ENCODE measurements around the gene MAPK10.

Gene MAPK10

GRCh38 chr4:86271057-86271456, 88.8 kb downstream of the MAPK10 start:
- no peak for DNase-seq

GRCh38 chr4:86269354-86269753, 90.5 kb downstream of the MAPK10 start:
- no peak for DNase-seq

GRCh38 chr4:86264241-86264640, 95.6 kb downstream of the MAPK10 start:
- no peak for DNase-seq

- no peak for DNase-seq
These were observed 98.2 kb downstream of the MAPK10 start for GRCh38 chr4:86261636-86262035.

- no peak for DNase-seq
These were observed 103.8 kb downstream of the MAPK10 start for GRCh38 chr4:86256086-86256485.

- no peak for DNase-seq
These were observed 109.2 kb downstream of the MAPK10 start for GRCh38 chr4:86250619-86251018.

- no peak for DNase-seq
These were observed 109.8 kb downstream of the MAPK10 start for GRCh38 chr4:86250006-86250405.

- DNase-seq: no peak
These were observed 110.8 kb downstream of the MAPK10 start for GRCh38 chr4:86249074-86249473.

- no peak for DNase-seq
These were observed 111.9 kb downstream of the MAPK10 start for GRCh38 chr4:86247906-86248305.

DNA sequence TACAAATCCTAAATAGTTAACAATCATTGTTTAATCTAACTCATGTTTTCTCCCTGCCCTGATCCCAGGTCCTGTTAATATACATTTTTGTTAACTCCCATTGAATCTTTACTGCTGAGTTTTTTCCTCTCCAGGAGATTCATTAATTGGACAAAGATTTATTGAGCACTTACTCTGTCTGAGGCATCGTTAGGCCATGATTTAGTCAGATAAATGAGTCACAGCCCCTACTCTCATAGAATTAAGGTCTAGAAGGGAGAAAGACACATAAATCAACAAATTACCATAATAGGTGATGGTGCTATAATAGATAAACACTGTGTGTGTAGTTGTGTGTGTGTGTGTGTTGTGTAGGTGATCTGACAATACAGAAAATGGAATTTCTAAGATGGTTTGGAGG, 112.5 kb downstream of the MAPK10 start:
- DNase-seq: no peak

DNA sequence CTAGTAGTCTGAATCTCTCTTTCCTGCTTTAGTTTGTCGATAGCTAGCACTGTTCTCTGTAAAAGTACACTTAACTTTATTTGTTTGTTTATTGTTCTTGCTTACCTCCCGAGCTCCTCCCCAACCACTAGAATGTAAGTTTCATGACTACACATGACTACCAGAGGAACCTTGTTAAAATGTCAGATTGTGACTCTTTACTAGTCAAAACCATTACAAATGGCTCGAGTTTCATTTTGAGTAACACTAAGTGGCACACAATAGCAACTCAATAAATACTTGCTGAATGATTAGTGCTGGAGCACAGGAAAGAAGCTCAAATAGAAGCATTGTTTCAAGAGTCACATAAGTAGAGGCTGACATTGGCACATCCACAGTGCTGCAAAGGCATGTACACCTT, 116.1 kb downstream of the MAPK10 start:
- DNase-seq: peak; percentile 3

DNA sequence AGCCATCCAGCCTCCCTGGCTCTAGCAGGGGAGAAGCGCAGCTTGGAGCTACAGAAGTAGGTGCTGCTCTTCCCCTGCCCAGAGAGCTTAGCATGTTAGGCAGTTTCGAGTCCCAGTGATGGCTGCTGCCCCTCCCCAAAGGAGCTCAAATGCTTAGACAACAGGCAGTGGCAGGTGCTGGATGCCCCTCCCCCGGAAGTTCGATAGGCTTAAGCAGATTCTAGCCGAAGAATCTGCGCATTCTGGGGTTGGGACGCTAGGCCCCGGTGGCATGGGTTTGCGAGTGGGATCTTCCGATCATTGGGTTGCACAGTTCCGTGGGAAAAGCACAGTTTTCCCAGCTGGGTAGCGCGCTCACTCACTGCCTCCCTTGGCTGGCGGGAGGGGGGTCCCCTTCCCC, 117.2 kb downstream of the MAPK10 start:
- no peak for DNase-seq

DNA sequence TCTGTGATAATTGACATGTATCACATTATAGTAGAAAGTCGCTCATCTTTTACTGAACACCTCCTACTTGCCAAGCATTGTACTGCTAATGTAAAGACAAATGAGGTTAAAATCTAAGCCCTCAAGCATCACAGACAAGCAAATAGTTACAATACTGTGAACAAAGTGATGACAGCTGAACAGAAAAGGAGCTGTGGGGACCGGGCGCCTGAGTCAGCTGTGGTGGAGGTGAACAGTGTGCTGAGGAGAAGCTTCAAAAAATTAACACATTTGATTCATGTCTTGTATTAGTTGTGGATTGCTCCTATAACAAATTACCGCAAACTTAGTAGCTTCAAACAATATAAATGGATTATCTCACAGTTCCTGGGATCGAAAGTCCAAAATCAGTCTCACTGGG, 124.3 kb downstream of the MAPK10 start:
- DNase-seq: no peak

DNA sequence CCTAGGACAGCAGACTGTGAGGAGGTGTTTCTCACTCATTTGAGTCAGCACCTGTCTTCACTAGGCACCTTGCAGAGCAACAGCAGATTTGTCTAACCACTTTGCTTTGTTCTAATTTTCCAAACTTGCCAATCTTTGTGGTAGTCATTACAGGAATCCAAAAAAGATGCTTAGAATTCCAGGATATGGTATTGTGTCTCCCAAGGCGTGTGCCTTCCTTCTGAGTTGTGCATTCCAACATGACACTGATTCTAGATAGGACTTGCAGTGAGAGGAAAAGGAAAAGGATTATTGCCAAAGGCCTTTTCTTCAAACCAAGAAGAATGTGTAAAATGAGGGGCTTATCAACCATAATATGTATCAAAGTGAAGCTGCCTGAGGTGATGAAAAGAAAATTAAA, 126.2 kb downstream of the MAPK10 start:
- DNase-seq: no peak

GRCh38 chr4:86233090-86233489, 126.8 kb downstream of the MAPK10 start:
- DNase-seq: no peak

DNA sequence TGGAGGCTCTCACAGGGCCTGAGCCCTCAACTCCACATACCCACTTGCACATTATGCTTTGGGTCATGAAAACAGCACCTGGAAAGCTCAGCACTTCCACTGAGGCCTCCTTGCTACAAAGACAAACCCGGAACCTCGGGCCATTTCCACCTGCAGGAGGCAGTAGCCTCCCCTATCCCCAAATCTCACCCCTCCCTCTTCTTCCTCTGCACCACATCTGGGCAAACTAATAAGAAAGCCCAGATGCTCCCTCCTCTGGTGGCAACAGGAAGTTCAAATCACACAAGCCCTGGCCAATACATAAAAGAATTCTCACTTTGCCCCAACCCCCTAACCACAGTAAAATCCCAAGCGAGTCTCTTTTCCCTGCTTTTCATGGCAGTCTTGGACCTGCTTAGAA, 136.4 kb downstream of the MAPK10 start:
- DNase-seq: peak; percentile 18

DNA sequence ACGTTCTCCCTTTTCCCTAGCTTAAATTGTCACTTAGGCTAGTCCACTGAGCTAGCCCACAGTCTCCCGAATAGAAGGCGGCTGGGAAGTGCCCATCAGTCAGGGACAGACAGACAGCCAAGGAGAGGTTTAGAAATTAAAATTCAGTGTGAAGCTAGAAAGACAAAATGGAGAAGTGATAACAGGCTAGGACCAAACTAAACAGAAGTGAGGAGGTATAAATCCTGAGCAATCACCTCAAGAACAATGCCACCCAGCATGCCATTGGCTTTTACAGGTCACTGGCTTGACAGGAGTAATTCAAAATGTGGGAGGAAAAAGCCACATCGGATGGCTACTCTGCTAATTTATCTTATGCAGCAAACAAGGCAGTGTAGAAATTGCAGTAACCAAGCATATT, 138.9 kb downstream of the MAPK10 start:
- DNase-seq: no peak

- no peak for DNase-seq
These were observed 139.7 kb downstream of the MAPK10 start for GRCh38 chr4:86220121-86220520.

GRCh38 chr4:86218746-86219473, 140.9 kb downstream of the MAPK10 start:
- DNase-seq: no peak

DNA sequence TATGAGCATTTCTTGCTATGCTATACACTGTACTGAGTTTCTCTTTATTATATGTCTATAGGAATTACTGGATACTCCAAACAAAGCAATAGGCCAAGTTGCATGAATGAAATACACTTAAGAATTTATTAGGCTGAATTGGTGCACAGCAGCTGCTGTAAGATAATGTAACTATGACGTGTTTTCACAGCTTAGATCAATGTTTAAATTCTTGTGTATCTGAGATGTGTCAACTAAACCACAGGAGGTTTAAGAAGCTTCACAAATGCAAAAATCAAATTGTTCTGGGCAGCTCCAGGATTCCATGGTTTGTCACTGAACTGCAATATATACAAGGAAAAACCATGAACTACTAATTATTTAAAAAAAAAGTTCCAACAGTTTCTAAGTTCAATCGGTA, 156.7 kb downstream of the MAPK10 start:
- DNase-seq: no peak

- DNase-seq: no peak
These were observed 174.2 kb downstream of the MAPK10 start for GRCh38 chr4:86185659-86186058.

DNA sequence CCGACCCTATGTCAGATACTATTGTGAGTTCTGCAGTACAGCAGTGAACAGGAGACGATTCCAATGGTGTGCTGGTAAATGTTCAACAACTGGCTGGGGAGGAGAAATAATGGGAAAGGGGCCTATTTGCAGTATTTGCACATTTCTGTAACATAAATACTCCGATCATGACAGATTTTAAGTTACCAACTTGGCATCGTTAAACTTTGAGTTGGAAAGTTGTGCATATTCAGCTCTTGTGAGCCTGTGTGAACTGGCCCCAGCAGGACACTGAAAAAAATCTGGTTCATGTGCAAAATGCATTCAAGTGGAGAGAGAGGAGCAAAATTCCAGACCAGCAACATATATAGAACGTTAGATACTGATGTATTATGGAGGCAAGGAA, 175.0 kb downstream of the MAPK10 start:
- no peak for DNase-seq

- no peak for DNase-seq
These were observed 175.5 kb downstream of the MAPK10 start for GRCh38 chr4:86184216-86184900.

- DNase-seq: no peak
These were observed 178.3 kb downstream of the MAPK10 start for GRCh38 chr4:86181585-86181984.

DNA sequence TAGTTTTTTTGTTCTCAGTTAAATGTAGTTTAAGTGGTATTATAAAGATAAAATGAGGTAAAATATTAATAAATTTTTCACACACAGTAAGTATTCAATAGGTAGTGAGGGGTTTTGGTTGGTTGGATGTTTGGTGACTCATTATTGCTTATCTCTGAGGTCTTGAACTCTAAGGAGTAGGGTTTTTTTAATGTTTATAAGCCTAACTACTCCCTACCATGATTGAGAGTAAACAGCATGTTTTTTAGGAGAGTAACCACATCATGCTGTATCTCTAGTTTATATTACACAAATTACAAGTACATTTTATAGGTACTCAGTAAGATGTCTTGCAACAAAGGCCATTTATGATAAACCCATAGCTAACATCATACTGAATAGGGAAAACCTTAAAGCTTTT, 181.6 kb downstream of the MAPK10 start:
- no peak for DNase-seq
